GM12801 (cell line): ENCODE results near the gene SFXN3.

Experiments
- CTCF ChIP-seq: IDR thresholded peaks from one replicate; pipeline ENCODE4 v1.5.1; 2011; ENCODE audit warnings: control low read depth; ENCODE audit not compliant: insufficient read length; ENCODE audit errors: extremely low read depth

The SFXN3 gene

GRCh38 chr10:101064415-101065030, 33.5 kb downstream of the SFXN3 start:
- no peak for TF ChIP-seq CTCF

- TF ChIP-seq CTCF: no peak
Measured at GRCh38 chr10:101065481-101066145, 34.6 kb downstream of the SFXN3 start.

- no peak for TF ChIP-seq CTCF
Measured at GRCh38 chr10:101066146-101066895, 35.3 kb downstream of the SFXN3 start.

GRCh38 chr10:101066896-101067355, 35.9 kb downstream of the SFXN3 start:
- no peak for TF ChIP-seq CTCF

- TF ChIP-seq CTCF: no peak
Measured at GRCh38 chr10:101067356-101068083, 36.5 kb downstream of the SFXN3 start.

- TF ChIP-seq CTCF: no peak
Measured at GRCh38 chr10:101069441-101069840, 38.4 kb downstream of the SFXN3 start.

- TF ChIP-seq CTCF: no peak
Measured at GRCh38 chr10:101070098-101070497, 39.1 kb downstream of the SFXN3 start.
